K562 (cell line): Measurements from ENCODE around the gene CHAT. TPM values are rescaled to one million over a fixed set of nuclear protein-coding genes. Genes with fewer than 3 reads are reported as not detected.

Source experiments
- ATAC-seq: fragments of 200-7000 bp; cut with Tn5 transposase; 3 replicates; pipeline ENCODE4 v1.9.1; 2020; ENCODE audit warnings: moderate library complexity
- BruUV-seq: library from RNA; stranded (reverse); fragments of 400-500 nt; replicated peaks from 2 replicates; lab custom pipeline; 2021; lab: Mats Ljungman, UMichigan
- CTCF ChIA-PET: fragments of 300-600 bp; formaldehyde crosslinking; extraction: SDS; loops from one replicate; lab custom pipeline; 2021; ENCODE audit warnings: low intra/inter-chr PET ratio; lab: Yijun Ruan, JAX
- POLR2A ChIA-PET: fragments of 300-600, 350-650 bp; sonication (Branson Sonifier 250); formaldehyde crosslinking; extraction: SDS; loops from one replicate; lab custom pipeline; 2021; ENCODE audit warnings: antibody characterized with exemption, inconsistent platforms; lab: Yijun Ruan, JAX
- DNase-seq, 4 experiments: peaks; one replicate each; pipeline versions ENCODE4 v3.0.0 to v3.0.0-alpha.2; 2011 to 2018; ENCODE audit warnings: low spot score in 3 of 4, mixed read lengths in 3 of 4; ENCODE audit errors: extremely low read depth in 1 of 4
- FAIRE-seq: peaks from 2 replicates; lab custom pipeline; 2011; peaks lifted over from hg19 to GRCh38; lab: Jason Lieb, UNC
- H2AFZ ChIP-seq: 2 replicates; pipeline ENCODE4 v1.6.0; 2011; ENCODE audit warnings: low read depth, low read length, control low read depth, inconsistent platforms
- H3K27ac ChIP-seq: fragments of 200-600 bp; 3 replicates; pipeline ENCODE4 v1.8.0; 2011; ENCODE audit warnings: low read depth, mild to moderate bottlenecking, control low read depth, inconsistent platforms, low read length, moderate library complexity, mixed read lengths; ENCODE audit errors: extremely low read depth
- H3K27me3 ChIP-seq, 2 experiments: fragments of 300-600 bp in 1 of 2; 2 replicates in 1 of 2; 3 replicates in 1 of 2; pipeline versions ENCODE4 v1.6.0 to v1.8.0; 2011; ENCODE audit warnings: inconsistent platforms in 2 of 2, low read length in 2 of 2, mild to moderate bottlenecking in 1 of 2, mixed read lengths in 1 of 2, moderate library complexity in 1 of 2; ENCODE audit not compliant: control insufficient read depth in 2 of 2, insufficient read depth in 2 of 2
- H3K36me3 ChIP-seq: fragments of 300-600 bp; 3 replicates; pipeline ENCODE4 v1.8.0; 2011; ENCODE audit warnings: mild to moderate bottlenecking, low read length, inconsistent platforms; ENCODE audit not compliant: control insufficient read depth, insufficient read depth
- H3K4me1 ChIP-seq, 2 experiments: fragments of 200-600 bp in 1 of 2; replicated peaks in 1 of 2; 2 replicates in 1 of 2; 3 replicates in 1 of 2; pipeline versions ENCODE4 v1.5.1 to v1.8.0; 2011; ENCODE audit warnings: inconsistent platforms in 2 of 2, low read length in 2 of 2, mild to moderate bottlenecking in 1 of 2, mixed read lengths in 1 of 2, moderate library complexity in 1 of 2; ENCODE audit not compliant: control insufficient read depth in 2 of 2, insufficient read depth in 2 of 2
- H3K4me2 ChIP-seq: 2 replicates; pipeline ENCODE4 v1.6.1; 2011; ENCODE audit warnings: low read length, control low read depth, inconsistent platforms, mixed read lengths; ENCODE audit not compliant: insufficient read depth
- H3K4me3 ChIP-seq: fragments of 200-600 bp; sonication (generic), shearing (Covaris generic); 2 replicates; pipeline ENCODE4 v1.5.1; 2016; ENCODE audit warnings: control low read depth, inconsistent platforms
- H3K79me2 ChIP-seq: fragments of 200-600 bp; 3 replicates; pipeline ENCODE4 v1.8.0; 2011; ENCODE audit warnings: low read length, inconsistent platforms; ENCODE audit not compliant: control insufficient read depth, insufficient read depth
- H3K9ac ChIP-seq, 2 experiments: 2 replicates each; pipeline versions ENCODE4 v1.6.0 to v1.6.1; 2011; ENCODE audit warnings: low read depth in 2 of 2, low read length in 2 of 2, control low read depth in 1 of 2, inconsistent platforms in 1 of 2, mild to moderate bottlenecking in 1 of 2, mixed read lengths in 1 of 2; ENCODE audit not compliant: insufficient read depth in 1 of 2
- H3K9me1 ChIP-seq: one replicate; pipeline ENCODE4 v1.6.0; 2011; ENCODE audit warnings: inconsistent platforms, mild to moderate bottlenecking, low read length, moderate library complexity; ENCODE audit not compliant: control insufficient read depth, insufficient read depth
- H3K9me3 ChIP-seq: replicated peaks from 2 replicates; pipeline ENCODE4 v1.5.1; 2011; ENCODE audit warnings: low read depth, low read length, inconsistent platforms; ENCODE audit not compliant: control insufficient read depth, insufficient read depth
- H4K20me1 ChIP-seq: replicated peaks from 2 replicates; pipeline ENCODE4 v1.6.1; 2011; ENCODE audit warnings: low read length, inconsistent platforms, mixed read lengths; ENCODE audit not compliant: control insufficient read depth, insufficient read depth
- CREBBP ChIP-seq: IDR thresholded peaks from one replicate; pipeline ENCODE4 v1.6.1; 2012; ENCODE audit warnings: low read depth, mild to moderate bottlenecking, control low read depth, inconsistent platforms, low read length
- TCF7 ChIP-seq: sonication (generic); IDR thresholded peaks from 2 replicates; pipeline ENCODE4 v1.6.1; 2016; ENCODE audit warnings: antibody characterized with exemption, borderline replicate concordance
- ZNF79 ChIP-seq: fragments of 250-450 bp; sonication (Bioruptor Pico); IDR thresholded peaks from 2 replicates; pipeline ENCODE4 v1.4.0; 2020; ENCODE audit warnings: low read depth, mild to moderate bottlenecking, moderate library complexity
- WGBS: fragments of 100-300 bp; shearing (Covaris generic); methylation state at CpG from one replicate; pipeline ENCODE4 v1.1.6; 2016; ENCODE audit warnings: low coverage, mixed read lengths; ENCODE audit not compliant: insufficient coverage; ENCODE audit errors: missing lambda C conversion rate; 5-methylcytosine and 5-hydroxymethylcytosine counted together
- in situ Hi-C: fragments of 300-500 bp; cut with MboI; formaldehyde crosslinking; loops from 4 replicates; pipeline ENCODE4 v1.15.0; 2018; ENCODE audit warnings: inconsistent platforms, mixed read lengths
- intact Hi-C: fragments of 100-400 bp; cut with micrococcal nuclease; formaldehyde crosslinking; loops from 2 replicates; pipeline ENCODE4 v1.14.2; 2022
- polyA plus RNA-seq, 8 experiments: library from polyadenylated mRNA; depleted of rRNA in 4 of 8; stranded (reverse) in 5 of 8; unstranded in 3 of 8; fragments of >200 nt; fragmentation: Nextera tagmentation in 2 of 8; fragmentation: Illumina TruSeq in 1 of 8; extraction: Ambion mirVana in 2 of 8; extraction: Trizol in 1 of 8; gene quantifications; 2 replicates each; pipeline versions ENCODE4 v1.2.1 to v1.2.3, GENCODE V29; 2011 to 2014; ENCODE audit warnings: inconsistent platforms in 1 of 8, missing spikeins in 1 of 8
- total RNA-seq, 7 experiments: library from RNA; depleted of rRNA in 6 of 7; stranded (reverse); fragments of >200 nt in 6 of 7; fragmentation: Illumina TruSeq in 2 of 7; extraction: Trizol in 2 of 7; gene quantifications; 2 replicates each; pipeline versions ENCODE4 v1.2.1 to v1.2.3, GENCODE V29; 2011 to 2021; ENCODE audit warnings: low replicate concordance in 1 of 7
- TF ChIP-seq, protein P1 (sequence below), 2 experiments: fragments of 450-650 bp; IDR thresholded peaks; 2 replicates each; pipeline ENCODE4 v1.6.1; 2016; ENCODE audit warnings: mild to moderate bottlenecking in 2 of 2, borderline replicate concordance in 1 of 2, low read depth in 1 of 2, moderate library complexity in 1 of 2

The CHAT gene
- total and polyA plus RNA-seq, 9 of the 15 experiments (the other 6 are each of a cell fraction or from before 2014, with no cell fraction given): not detected

DNA sequence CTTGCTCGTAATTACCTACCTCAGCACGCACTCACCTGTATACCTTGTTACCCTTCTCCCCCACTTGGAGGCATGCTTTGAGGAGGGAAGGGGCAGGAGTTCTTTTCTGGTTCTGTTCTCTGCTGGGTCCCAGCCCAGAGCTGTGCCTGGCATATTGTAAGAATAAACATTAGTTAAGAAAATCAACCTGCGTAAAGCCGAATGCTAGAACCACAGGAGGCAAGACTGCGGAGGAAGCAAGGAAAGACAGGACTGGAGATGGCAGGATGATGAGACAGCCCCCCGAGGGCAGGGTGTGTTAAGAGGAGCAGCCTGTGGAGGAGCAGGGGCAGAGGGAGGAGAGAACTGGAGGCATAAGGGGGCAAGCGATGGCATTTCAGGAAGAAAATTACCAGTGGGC lies 75.1 kb downstream of the CHAT start:
- ChIA-PET CTCF (no interaction called here), POLR2A (interaction anchor here (1.2 kb wide), 1 partner anchor 10 kb away, joined by 4 read pairs; no protein-coding TSS in a partner anchor)
- Histone ChIP-seq H2AFZ (no peak overlapping the region), H4K20me1 (no peaks in the 10 kb centered on the region), H3K9me3 (no peaks in the 10 kb centered on the region), H3K27me3 (peaks cover 24 to 36% of the 10 kb centered on the region in 2 experiments), H3K4me2 (no peak overlapping the region), H3K4me1 (no peaks in the 10 kb centered on the region), H3K79me2 (no peaks in the 10 kb centered on the region), H3K36me3 (no peaks in the 10 kb centered on the region), H3K27ac (no peak overlapping the region), H3K9me1 (no peaks in the 10 kb centered on the region), H3K9ac (no peak overlapping the region), H3K4me3 (no peak overlapping the region)
- intact Hi-C loops (no loop called here), in situ Hi-C loops (no loop called here)
- TF ChIP-seq ZNF79 (CRISPR knock-in tag) (no peak), CREBBP (no peak), TCF7 (no peak)
- TF ChIP-seq, protein P1, sequence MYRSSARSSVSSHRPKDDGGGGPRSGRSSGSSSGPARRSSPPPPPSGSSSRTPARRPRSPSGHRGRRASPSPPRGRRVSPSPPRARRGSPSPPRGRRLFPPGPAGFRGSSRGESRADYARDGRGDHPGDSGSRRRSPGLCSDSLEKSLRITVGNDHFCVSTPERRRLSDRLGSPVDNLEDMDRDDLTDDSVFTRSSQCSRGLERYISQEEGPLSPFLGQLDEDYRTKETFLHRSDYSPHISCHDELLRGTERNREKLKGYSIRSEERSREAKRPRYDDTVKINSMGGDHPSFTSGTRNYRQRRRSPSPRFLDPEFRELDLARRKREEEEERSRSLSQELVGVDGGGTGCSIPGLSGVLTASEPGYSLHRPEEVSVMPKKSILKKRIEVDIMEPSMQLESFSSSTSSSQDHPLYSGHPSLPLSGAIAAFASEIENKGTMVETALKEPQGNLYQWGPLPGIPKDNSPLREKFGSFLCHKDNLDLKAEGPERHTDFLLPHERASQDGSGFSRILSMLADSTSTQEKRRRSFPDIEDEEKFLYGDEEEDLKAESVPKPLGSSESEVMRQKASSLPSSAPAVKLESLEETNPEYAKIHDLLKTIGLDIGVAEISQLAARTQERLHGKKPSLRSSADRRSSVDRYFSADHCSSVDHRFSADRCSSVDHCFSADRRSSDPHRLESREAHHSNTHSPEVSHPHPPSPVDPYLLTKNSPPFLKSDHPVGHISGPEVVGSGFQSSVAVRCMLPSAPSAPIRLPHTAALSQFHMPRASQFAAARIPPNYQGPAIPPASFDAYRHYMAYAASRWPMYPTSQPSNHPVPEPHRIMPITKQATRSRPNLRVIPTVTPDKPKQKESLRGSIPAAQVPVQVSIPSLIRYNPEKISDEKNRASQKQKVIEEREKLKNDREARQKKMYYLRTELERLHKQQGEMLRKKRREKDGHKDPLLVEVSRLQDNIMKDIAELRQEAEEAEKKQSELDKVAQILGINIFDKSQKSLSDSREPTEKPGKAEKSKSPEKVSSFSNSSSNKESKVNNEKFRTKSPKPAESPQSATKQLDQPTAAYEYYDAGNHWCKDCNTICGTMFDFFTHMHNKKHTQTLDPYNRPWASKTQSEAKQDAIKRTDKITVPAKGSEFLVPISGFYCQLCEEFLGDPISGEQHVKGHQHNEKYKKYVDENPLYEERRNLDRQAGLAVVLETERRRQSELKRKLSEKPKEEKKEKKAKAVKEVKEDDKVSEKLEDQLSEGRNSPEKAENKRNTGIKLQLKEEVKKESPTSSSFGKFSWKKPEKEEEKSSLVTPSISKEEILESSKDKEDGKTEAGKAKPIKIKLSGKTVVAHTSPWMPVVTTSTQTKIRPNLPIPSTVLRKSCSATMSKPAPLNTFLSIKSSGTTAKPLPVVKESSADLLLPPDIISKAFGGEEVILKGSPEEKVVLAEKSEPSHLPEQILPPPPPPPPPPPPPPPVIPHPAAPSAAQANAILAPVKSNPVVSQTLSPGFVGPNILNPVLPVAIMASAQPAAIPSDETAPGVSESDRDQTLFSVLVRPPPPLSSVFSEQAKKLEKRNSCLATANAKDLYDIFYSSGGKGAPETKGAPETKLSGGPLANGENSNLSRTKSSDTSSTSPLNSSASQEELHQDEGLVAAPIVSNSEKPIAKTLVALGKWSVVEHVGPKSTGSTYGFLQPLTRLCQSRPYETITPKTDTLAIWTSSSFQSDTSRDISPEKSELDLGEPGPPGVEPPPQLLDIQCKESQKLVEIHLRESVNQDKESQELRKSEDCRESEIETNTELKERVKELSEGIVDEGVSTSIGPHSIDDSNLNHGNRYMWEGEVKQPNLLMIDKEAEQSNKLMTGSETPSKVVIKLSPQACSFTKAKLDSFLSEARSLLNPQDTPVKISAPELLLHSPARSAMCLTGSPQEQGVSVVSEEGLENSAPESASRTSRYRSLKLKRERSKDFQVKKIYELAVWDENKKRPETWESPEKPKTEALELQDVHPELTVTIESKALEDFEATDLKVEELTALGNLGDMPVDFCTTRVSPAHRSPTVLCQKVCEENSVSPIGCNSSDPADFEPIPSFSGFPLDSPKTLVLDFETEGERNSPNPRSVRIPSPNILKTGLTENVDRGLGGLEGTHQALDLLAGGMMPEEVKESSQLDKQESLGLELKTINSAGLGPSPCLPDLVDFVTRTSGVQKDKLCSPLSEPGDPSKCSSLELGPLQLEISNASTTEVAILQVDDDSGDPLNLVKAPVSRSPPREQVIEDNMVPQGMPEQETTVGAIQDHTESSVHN (IDR thresholded peaks at IDR 0.05; ENCODE audit: borderline replicate concordance in 1 of 2, low read depth in 1 of 2): no peak
- no TSS peak for BruUV-seq
- WGBS: under 1% methylated on average over 7 of the region's 7 CpGs
- no peak for DNase-seq
- no peak for ATAC-seq
- FAIRE-seq: no peak
